Dendritic cell treated with granulocyte-macrophage colony-stimulating factor and Interleukin-4, amounts not matched to agents 40 ng/mL and 50 ng/mL, for 4 days (primary cell): ENCODE measurements around the gene PHACTR4.
A peak's percentile ranks its signal among the peaks of the same experiment; 100 is the strongest.
"Not testable (repeated sequence)": the region's sequence is repeated elsewhere in the genome, so short reads cannot be mapped to it uniquely, and the experiment has no call there.

Source experiments
- H3K27ac Mint-ChIP-seq: one replicate; pipeline ENCODE4 v1.8.0; 2022; ENCODE audit warnings: mild to moderate bottlenecking, mixed read lengths
- H3K27me3 Mint-ChIP-seq: one replicate; pipeline ENCODE4 v1.8.0; 2022; ENCODE audit warnings: mild to moderate bottlenecking, mixed read lengths
- H3K36me3 Mint-ChIP-seq: one replicate; pipeline ENCODE4 v1.8.0; 2022; ENCODE audit warnings: low read depth, mixed read lengths
- H3K4me1 Mint-ChIP-seq: one replicate; pipeline ENCODE4 v1.8.0; 2022; ENCODE audit warnings: low read depth, mixed read lengths
- H3K4me3 Mint-ChIP-seq: one replicate; pipeline ENCODE4 v1.8.0; 2022; ENCODE audit warnings: mild to moderate bottlenecking, moderate library complexity, mixed read lengths
- H3K9me3 Mint-ChIP-seq: one replicate; pipeline ENCODE4 v1.8.0; 2022; ENCODE audit warnings: mixed read lengths
- intact Hi-C: fragments of 100-400 bp; cut with micrococcal nuclease; formaldehyde crosslinking; loops from one replicate; pipeline ENCODE4 v1.15.0; 2022

Gene PHACTR4

DNA sequence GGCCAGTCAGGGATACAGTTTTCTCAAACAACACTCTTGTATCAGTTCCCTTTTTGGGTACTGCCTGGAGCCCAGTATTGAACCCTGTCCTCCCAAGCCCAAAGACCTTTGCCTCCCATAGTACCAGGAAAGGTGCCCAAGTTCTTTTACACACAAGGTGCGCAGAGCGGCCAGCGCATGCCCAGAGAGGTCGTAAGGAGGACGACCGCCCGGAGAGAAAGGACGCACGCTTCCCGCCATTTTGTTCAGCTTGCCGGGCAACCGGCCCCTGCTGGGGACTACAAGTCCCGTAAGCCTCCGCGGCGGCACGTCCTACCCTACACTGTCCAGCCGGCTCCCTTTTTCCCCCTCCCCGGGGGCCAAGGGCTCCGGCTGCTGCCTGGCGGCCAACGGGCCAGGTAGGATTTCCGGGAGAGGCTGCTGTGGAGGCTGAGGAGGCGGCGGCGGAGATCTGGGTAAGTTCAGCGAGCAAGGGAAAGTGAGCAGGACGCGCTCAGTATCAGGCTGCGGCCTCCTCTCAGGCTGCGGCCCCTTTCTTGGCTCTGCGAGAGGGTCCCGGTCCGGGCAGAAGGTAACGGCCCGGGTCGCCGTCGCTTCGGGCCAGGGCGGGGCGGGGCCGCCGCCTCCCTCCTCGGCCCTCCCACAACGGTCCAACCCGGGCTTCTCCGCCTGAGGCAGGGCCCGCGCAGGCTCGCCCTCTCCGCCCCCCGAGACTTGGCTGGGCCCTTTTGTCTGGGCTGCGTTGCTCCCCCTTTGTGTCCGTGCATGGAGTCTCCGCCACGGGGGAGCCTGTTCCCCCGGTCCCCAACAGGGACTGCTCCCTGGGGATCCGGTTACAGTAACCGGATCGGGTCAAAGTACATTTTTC, at the start of gene PHACTR4:
Gene PHACTR4 (plus strand): TSS at position 370 of the 868 bp plus-strand sequence. CDS start 37,708 bp downstream, outside the sequence.
- peak within 1 kb of the TSS; percentile 99 for H3K27ac Mint-ChIP-seq
- peak within 1 kb of the TSS; percentile 97 for H3K4me3 Mint-ChIP-seq
- H3K9me3 Mint-ChIP-seq: no peaks in the 10 kb centered on the region
- intact Hi-C loops: loop anchor here (2.0 kb wide), 1 partner anchor 121 kb away; no protein-coding TSS in a partner anchor
- H3K36me3 Mint-ChIP-seq: peaks cover 12% of the 10 kb centered on the region
- H3K27me3 Mint-ChIP-seq: no peaks in the 10 kb centered on the region
- H3K4me1 Mint-ChIP-seq: peaks cover 16% of the 10 kb centered on the region

DNA sequence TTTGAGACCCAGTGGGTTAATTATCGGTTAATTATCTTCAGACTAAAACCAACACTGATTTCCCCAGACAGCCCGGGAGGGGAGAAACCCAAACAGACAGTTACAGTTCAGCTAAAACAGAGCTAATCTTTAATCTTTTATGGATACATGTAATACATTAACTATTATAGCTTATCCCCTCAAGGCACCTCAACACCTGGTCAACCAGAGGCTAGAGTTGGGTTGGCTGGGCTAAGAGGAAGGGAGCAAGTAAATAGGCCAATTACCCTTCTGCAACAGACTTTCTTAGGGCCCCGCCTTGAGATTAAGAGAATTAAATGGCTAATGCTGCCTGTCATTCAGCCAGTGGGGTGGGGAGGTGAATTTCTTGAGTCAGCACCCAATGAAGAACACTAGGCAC, 47.3 kb upstream of the PHACTR4 start:
- intact Hi-C loops: no loop called here

DNA sequence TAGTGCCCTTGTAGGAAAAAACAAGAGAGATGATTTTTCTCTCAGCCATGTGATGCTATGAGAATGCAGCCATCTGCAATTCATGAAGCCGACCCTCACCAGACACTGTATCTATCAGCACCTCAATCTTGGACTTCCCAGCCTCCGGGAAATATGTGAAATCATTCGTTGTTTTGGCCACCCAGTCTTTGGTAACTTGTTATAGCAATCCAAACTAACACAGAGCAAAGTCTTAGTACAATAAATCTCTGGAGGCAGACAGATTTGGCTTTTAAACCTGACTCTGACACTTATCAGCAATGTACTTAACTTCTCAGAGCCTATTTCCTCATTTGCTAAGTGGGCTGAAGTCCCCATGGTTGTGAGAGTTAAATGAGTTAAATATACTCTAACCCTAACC, 45.8 kb upstream of the PHACTR4 start:
- Mint-ChIP-seq H3K9me3 (no peaks in the 10 kb centered on the region), H3K27me3 (no peaks in the 10 kb centered on the region), H3K4me1 (peaks cover 23% of the 10 kb centered on the region), H3K36me3 (peaks cover 5% of the 10 kb centered on the region), H3K27ac (no peak overlapping the region), H3K4me3 (no peak overlapping the region)
- intact Hi-C loops: no loop called here

More for the DNA sequence above, 47.3 kb upstream of the PHACTR4 start:
- Mint-ChIP-seq H3K27ac (no peak overlapping the region), H3K27me3 (no peaks in the 10 kb centered on the region), H3K4me3 (no peak overlapping the region), H3K9me3 (no peaks in the 10 kb centered on the region), H3K4me1 (peaks cover 8% of the 10 kb centered on the region), H3K36me3 (no peaks in the 10 kb centered on the region)

DNA sequence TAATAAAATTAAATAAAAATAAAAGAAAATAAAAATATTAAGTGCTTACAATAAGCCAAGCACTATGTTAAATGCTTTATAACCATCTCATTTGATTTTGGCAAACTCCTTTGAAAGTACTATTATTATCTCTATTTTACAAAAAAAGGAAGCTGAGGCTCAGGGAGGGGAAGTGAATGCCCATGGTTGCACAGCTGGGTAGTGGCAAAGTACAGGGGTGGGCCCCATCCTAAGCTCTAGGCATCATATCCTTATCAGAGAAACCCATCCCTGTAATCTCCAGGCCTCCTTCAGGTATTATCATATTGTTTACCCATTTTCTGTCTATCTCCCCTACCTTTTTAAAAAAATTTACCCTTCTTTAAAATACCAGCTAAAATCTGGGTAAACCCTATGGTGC, 43.0 kb upstream of the PHACTR4 start:
- H3K27ac Mint-ChIP-seq: peak overlapping the region; percentile 96
- peaks cover 26% of the 10 kb centered on the region for H3K36me3 Mint-ChIP-seq
- H3K4me3 Mint-ChIP-seq: no peak overlapping the region
- H3K9me3 Mint-ChIP-seq: no peaks in the 10 kb centered on the region
- H3K27me3 Mint-ChIP-seq: no peaks in the 10 kb centered on the region
- intact Hi-C loops: loop anchor here (5.0 kb wide), 1 partner anchor 39 kb away; no protein-coding TSS in a partner anchor
- H3K4me1 Mint-ChIP-seq: peaks cover 39% of the 10 kb centered on the region

DNA sequence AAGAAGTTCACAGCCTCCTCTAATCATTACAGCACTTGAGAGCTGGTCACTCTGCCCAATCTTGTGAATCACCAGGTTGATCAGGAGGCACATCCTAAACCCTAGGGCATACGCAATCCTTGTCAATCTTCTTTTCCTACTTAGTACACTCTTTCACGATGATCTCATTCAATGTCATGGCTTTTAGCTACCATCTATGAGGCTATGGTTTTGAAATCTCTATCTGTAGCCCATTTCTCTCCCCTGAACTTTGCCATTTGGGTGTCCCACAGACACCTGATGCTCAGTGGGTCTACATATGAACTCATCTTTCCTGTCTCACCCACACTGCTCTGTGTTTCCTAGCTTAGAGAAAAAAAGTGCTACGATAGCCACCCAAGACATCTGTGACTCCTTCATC, 42.6 kb upstream of the PHACTR4 start:
- H3K27ac Mint-ChIP-seq: peak overlapping the region; percentile 96
- no peaks in the 10 kb centered on the region for H3K9me3 Mint-ChIP-seq
- no peak overlapping the region for H3K4me3 Mint-ChIP-seq
- H3K36me3 Mint-ChIP-seq: peaks cover 31% of the 10 kb centered on the region
- intact Hi-C loops: loop anchor here (5.0 kb wide), 1 partner anchor 40 kb away; no protein-coding TSS in a partner anchor
- H3K27me3 Mint-ChIP-seq: no peaks in the 10 kb centered on the region
- H3K4me1 Mint-ChIP-seq: peaks cover 42% of the 10 kb centered on the region

DNA sequence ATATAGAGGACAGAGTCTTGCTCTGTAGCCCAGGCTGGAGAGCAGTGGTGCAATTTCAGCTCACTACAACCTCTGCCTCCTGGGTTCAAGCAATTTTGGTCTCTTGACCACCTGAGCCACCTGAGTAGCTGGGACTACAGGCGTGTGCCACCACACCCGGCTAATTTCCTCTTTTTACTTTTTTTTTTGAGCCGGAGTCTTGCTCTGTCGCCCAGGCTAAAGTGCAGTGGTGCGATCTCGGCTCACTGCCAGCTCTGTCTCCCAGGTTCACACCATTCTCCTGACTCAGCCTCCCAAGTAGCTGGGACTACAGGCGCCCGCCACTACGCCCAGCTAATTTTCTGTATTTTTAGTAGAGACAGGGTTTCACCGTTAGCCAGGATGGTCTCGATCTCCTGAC, 42.1 kb upstream of the PHACTR4 start:
- H3K27ac Mint-ChIP-seq: peak overlapping the region; percentile 96
- H3K27me3 Mint-ChIP-seq, H3K9me3 Mint-ChIP-seq, H3K4me3 Mint-ChIP-seq: not testable (repeated sequence)
- peaks cover 46% of the 10 kb centered on the region for H3K4me1 Mint-ChIP-seq
- intact Hi-C loops: loop anchor here (5.0 kb wide), 1 partner anchor 40 kb away; no protein-coding TSS in a partner anchor
- peaks cover 35% of the 10 kb centered on the region for H3K36me3 Mint-ChIP-seq

DNA sequence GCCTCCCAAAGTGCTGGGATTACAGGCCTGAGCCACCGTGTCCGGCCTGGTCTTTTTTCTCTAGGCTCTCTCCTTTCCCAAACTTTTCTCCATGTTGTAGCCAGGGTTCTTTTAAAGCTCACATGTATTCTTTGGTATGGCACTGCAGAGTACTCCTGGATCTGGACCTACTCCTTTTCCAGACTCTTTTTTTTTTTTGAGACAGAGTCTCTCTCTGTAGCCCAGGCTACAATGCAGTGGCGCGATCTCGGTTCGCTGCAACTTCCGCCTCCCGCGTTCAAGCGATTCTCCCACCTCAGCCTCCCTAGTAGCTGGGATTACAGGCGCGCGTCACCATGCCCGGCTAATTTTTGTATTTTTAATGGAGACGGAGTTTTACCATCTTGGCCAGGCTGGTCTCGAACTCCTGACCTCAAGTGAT, 41.3 kb upstream of the PHACTR4 start:
- peak overlapping the region; percentile 96 for H3K27ac Mint-ChIP-seq
- peaks cover 54% of the 10 kb centered on the region for H3K4me1 Mint-ChIP-seq
- intact Hi-C loops: loop anchor here (5.0 kb wide), 1 partner anchor 41 kb away; no protein-coding TSS in a partner anchor
- H3K36me3 Mint-ChIP-seq: peaks cover 43% of the 10 kb centered on the region
- H3K27me3 Mint-ChIP-seq: no peaks in the 10 kb centered on the region
- H3K4me3 Mint-ChIP-seq: peak overlapping the region; percentile 87
- H3K9me3 Mint-ChIP-seq: no peaks in the 10 kb centered on the region

DNA sequence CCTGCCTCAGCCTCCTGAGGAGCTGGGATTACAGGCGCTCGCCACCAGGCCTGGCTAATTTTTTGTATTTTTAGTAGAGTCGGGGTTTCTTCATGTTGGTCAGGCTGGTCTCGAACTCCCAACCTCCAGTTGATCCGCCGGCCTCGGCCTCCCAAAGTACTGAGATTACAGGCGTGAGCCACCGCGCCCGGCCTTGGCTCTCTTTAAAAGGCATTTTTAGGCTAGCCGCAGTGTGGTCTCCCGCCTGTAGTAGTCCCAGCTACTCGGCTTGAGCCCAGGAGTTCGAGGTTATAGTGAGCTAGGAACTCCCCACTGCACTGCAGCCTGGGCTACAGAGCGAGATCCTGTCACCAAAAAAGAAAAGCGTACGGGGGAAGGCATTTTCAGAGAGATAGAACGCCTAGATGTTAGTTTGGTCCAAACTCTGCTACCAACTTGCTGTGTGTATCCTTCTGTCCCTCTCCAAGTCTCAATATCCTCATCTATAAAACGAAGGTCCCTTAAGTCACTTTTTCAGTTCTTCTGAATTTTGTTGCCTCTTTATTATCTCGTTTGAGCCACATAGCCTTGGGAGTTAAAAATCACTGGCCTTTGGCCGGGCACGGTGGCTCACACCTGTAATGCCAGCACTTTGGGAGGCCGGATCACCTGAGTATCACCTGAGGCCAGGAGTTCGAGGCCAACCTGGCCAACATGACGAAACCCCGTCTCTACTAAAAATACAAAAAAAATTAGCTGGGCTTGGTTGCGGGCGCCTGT, 40.0 kb upstream of the PHACTR4 start:
- Mint-ChIP-seq H3K27ac (peak overlapping the region; percentile 96), H3K36me3 (peaks cover 57% of the 10 kb centered on the region), H3K4me3 (peak overlapping the region; percentile 87), H3K4me1 (peaks cover 58% of the 10 kb centered on the region), H3K9me3 (no peaks in the 10 kb centered on the region), H3K27me3 (no peaks in the 10 kb centered on the region)
- intact Hi-C loops: loop anchor here (1.0 to 5.0 kb wide), 2 partner anchors 42 to 80 kb away; no protein-coding TSS in a partner anchor

DNA sequence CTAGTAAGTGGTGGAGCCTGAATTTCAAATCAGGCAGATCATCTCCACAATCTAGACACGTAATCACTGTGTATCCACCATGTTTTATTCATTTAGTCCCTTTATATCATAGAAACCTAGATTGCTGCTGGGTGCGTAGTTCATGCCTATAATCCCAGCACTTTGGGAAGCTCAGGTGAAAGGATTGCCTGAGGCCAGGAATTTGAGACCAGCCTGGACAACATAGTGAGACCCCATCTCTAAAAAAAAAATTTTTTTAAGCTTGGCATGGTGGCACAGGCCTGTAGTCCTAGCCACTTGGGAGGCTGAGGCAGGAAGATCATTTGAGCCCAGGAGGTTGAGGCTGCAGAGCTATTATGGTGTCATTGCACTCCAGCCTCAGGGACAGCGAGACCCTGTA, 30.6 kb upstream of the PHACTR4 start:
- no peaks in the 10 kb centered on the region for H3K4me1 Mint-ChIP-seq
- no peak overlapping the region for H3K27ac Mint-ChIP-seq
- peaks cover 30% of the 10 kb centered on the region for H3K36me3 Mint-ChIP-seq
- H3K4me3 Mint-ChIP-seq: no peak overlapping the region
- H3K27me3 Mint-ChIP-seq: no peaks in the 10 kb centered on the region
- H3K9me3 Mint-ChIP-seq: no peaks in the 10 kb centered on the region
- intact Hi-C loops: no loop called here

DNA sequence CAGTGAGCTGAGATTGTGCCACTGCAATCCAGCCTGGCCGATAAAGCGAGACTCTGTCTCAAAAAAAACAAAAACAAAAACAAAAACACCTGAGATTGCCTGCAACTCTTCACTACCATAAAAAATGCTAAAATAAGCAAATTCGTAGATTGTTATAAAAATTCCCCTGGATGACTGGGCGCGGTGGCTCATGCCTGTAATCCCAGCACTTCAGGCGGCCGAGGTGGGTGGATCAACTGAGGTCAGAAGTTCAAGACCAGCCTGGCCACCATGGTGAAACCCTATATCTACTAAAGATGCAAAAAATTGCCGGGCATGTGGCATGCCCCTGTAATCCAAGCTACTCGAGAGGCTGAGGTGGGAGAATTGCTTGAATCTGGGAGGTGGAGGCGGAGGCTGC, 30.0 kb upstream of the PHACTR4 start:
- intact Hi-C loops: no loop called here
- Mint-ChIP-seq H3K36me3 (peaks cover 23% of the 10 kb centered on the region), H3K27me3 (no peaks in the 10 kb centered on the region), H3K4me1 (no peaks in the 10 kb centered on the region), H3K27ac (no peak overlapping the region), H3K9me3 (no peaks in the 10 kb centered on the region), H3K4me3 (no peak overlapping the region)

DNA sequence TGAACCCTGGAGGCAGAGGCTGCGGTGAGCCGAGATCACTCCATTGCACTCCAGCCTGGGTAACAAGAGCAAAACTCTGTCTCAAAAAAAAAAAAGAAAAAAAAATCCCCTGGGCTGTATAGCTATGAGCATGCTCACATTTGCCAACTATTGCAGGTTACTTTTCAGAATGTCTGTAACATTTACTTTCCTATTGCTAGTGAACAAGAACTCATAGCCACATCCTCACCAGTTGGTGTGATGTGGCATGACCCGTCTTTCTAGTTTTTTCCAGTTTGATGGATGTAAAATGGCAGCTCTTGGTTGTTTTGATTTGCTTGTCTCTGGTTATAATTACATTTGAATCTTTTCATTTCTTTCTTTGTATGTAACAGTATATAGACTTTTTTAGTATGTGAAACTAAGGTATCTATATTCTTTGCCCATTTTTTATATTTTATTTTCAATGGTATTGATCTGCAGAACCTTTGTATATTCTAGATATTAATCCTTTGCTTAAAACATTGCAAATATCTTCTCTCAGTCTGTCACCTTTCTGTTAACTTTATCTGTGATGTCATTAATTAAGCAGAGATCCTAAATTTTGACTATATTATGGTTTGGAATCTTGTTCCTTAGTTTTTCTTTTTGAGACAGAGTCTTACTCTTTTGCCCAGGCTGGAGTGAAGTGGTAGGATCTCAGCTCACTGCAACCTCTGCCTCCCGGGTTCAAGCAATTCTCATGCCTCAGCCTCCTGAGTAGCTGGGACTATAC, 29.1 kb upstream of the PHACTR4 start:
- Mint-ChIP-seq H3K36me3 (peaks cover 15% of the 10 kb centered on the region), H3K27ac (no peak overlapping the region), H3K27me3 (no peaks in the 10 kb centered on the region), H3K4me1 (no peaks in the 10 kb centered on the region), H3K4me3 (no peak overlapping the region), H3K9me3 (no peaks in the 10 kb centered on the region)
- intact Hi-C loops: no loop called here

DNA sequence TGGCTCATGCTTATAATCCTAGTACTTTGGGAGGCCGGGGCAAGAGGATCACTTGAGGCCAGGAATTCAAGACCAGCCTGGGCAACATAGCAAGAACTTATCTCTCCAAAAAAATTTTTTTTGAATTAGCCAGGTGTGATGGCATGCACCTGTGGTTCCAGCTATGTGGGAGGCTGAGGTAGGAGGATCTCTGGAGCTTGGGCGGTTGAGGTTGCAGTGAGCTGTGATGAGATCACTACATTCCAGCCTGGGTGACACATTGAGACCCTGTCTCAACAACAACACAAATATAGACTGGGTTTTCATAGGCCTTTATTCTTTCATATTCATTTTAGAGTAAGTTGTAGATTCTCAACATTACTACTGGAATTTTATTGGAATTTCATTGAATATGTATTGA, 27.9 kb upstream of the PHACTR4 start:
- no peaks in the 10 kb centered on the region for H3K9me3 Mint-ChIP-seq
- no peaks in the 10 kb centered on the region for H3K27me3 Mint-ChIP-seq
- H3K36me3 Mint-ChIP-seq: peaks cover 3% of the 10 kb centered on the region
- peaks cover 5% of the 10 kb centered on the region for H3K4me1 Mint-ChIP-seq
- no peak overlapping the region for H3K4me3 Mint-ChIP-seq
- intact Hi-C loops: no loop called here
- no peak overlapping the region for H3K27ac Mint-ChIP-seq

DNA sequence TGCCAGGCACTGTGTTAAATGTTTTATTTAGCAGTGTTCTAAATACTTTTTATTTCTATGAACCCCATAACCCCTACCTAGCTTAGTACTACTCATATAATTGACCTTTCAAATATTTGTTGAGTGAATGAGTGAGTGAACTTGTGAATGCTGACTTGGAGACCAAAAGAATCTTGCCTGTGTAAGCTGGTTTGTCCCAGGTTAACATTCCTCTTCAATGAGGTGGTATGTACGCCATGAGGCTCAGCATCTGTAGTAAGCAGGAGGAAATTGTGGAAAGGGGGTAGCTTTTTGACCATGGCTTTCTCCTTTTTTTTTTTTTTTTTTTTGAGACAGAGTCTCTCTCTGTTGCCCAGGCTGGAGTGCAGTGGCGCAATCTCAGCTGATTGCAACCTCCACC, 26.1 kb upstream of the PHACTR4 start:
- H3K27ac Mint-ChIP-seq: no peak overlapping the region
- intact Hi-C loops: no loop called here
- H3K4me1 Mint-ChIP-seq: peaks cover 5% of the 10 kb centered on the region
- H3K27me3 Mint-ChIP-seq: no peaks in the 10 kb centered on the region
- no peaks in the 10 kb centered on the region for H3K36me3 Mint-ChIP-seq
- no peak overlapping the region for H3K4me3 Mint-ChIP-seq
- H3K9me3 Mint-ChIP-seq: no peaks in the 10 kb centered on the region
